K562 (cell line): ENCODE data around the gene BPNT1. TPM values are rescaled to one million over a fixed set of nuclear protein-coding genes. Genes with fewer than 3 reads are reported as not detected.
A peak's percentile ranks its signal among the peaks of the same experiment; 100 is the strongest.

Source experiments
- ARID1B ChIP-seq: fragments of 450-650 bp; IDR thresholded peaks from 2 replicates; pipeline ENCODE4 v1.6.1; 2016; ENCODE audit warnings: antibody characterized with exemption, mild to moderate bottlenecking, inconsistent platforms
- BMI1 ChIP-seq: fragments of 150-350 bp; IDR thresholded peaks from 2 replicates; pipeline ENCODE4 v1.6.1; 2014; ENCODE audit warnings: low read length
- CCNT2 ChIP-seq: IDR thresholded peaks from 2 replicates; pipeline ENCODE4 v1.6.1; 2011; ENCODE audit warnings: borderline replicate concordance, low read depth, mild to moderate bottlenecking, moderate library complexity, mixed read lengths, low read length; ENCODE audit not compliant: insufficient read length; ENCODE audit errors: extremely low read depth
- ELK3 ChIP-seq: fragments of 450-650 bp; formaldehyde crosslinking; IDR thresholded peaks from 2 replicates; pipeline ENCODE4 v1.4.0; 2020; ENCODE audit warnings: mild to moderate bottlenecking
- ETS1 ChIP-seq: conservative IDR thresholded peaks from 2 replicates; pipeline ENCODE4 v1.6.1; 2011; ENCODE audit warnings: low read depth, mild to moderate bottlenecking, low read length; ENCODE audit not compliant: control insufficient read depth
- GABPA ChIP-seq: fragments of 200-800 bp; sonication (Bioruptor generic); conservative IDR thresholded peaks from 2 replicates; pipeline ENCODE4 v1.6.1; 2016; ENCODE audit warnings: low read depth, missing genetic modification characterization, missing compliant biosample characterization
- HBP1 ChIP-seq: fragments of 450-650 bp; formaldehyde crosslinking; IDR thresholded peaks from 2 replicates; pipeline ENCODE4 v1.4.0; 2022; ENCODE audit warnings: missing genetic modification characterization
- HEY1 ChIP-seq: fragments of 250-450 bp; sonication (Bioruptor Pico); IDR thresholded peaks from 2 replicates; pipeline ENCODE4 v1.5.0; 2020; ENCODE audit warnings: mild to moderate bottlenecking, moderate library complexity, borderline replicate concordance
- ILK ChIP-seq: fragments of 450-650 bp; IDR thresholded peaks from 2 replicates; pipeline ENCODE4 v1.6.1; 2016; ENCODE audit warnings: missing genetic modification characterization, low read depth, mild to moderate bottlenecking, missing compliant biosample characterization, moderate library complexity, borderline replicate concordance
- IRF2 ChIP-seq: sonication (generic); formaldehyde crosslinking; IDR thresholded peaks from 2 replicates; pipeline ENCODE4 v1.8.1; 2022; ENCODE audit warnings: mild to moderate bottlenecking, missing genetic modification reagents
- KLF10 ChIP-seq: fragments of 250-450 bp; sonication (Bioruptor Pico); IDR thresholded peaks from 2 replicates; pipeline ENCODE4 v1.6.1; 2021; ENCODE audit warnings: matching md5 sums
- LARP7 ChIP-seq: fragments of 450-650 bp; IDR thresholded peaks from 2 replicates; pipeline ENCODE4 v1.6.1; 2016
- MAX ChIP-seq: sonication (generic); formaldehyde crosslinking; IDR thresholded peaks from 2 replicates; pipeline ENCODE4 v1.9.0; 2022; ENCODE audit warnings: mild to moderate bottlenecking, missing genetic modification reagents
- RBM15 ChIP-seq: fragments of 200-400 bp; formaldehyde crosslinking; IDR thresholded peaks from 2 replicates; pipeline ENCODE4 v1.6.1; 2018; ENCODE audit warnings: mild to moderate bottlenecking, low read length, moderate library complexity; ENCODE audit not compliant: insufficient read depth
- SMAD3 ChIP-seq: fragments of 450-650 bp; formaldehyde crosslinking; conservative IDR thresholded peaks from 2 replicates; pipeline ENCODE4 v1.4.0; 2020; ENCODE audit warnings: mild to moderate bottlenecking
- TAF7 ChIP-seq: fragments of 450-650 bp; IDR thresholded peaks from 2 replicates; pipeline ENCODE4 v1.6.1; 2016; ENCODE audit warnings: missing genetic modification characterization, missing compliant biosample characterization
- TAF9B ChIP-seq: fragments of 450-650 bp; IDR thresholded peaks from 2 replicates; pipeline ENCODE4 v1.6.1; 2018; ENCODE audit warnings: mild to moderate bottlenecking; ENCODE audit not compliant: partially characterized antibody
- ZBTB9 ChIP-seq: fragments of 450-650 bp; formaldehyde crosslinking; IDR thresholded peaks from 2 replicates; pipeline ENCODE4 v1.4.0; 2020; ENCODE audit warnings: mild to moderate bottlenecking, moderate library complexity
- ZNF184 ChIP-seq: sonication (generic); formaldehyde crosslinking; IDR thresholded peaks from 2 replicates; pipeline ENCODE4 v1.5.0; 2020; ENCODE audit warnings: missing genetic modification reagents
- ZNF551 ChIP-seq: fragments of 250-450 bp; sonication (Bioruptor Pico); IDR thresholded peaks from 2 replicates; pipeline ENCODE4 v1.5.0; 2021; ENCODE audit warnings: mild to moderate bottlenecking, moderate library complexity
- ZNF644 ChIP-seq: fragments of 200-800 bp; sonication (Bioruptor generic); IDR thresholded peaks from 2 replicates; pipeline ENCODE4 v1.6.1; 2016; ENCODE audit warnings: low read depth, missing genetic modification characterization, missing compliant biosample characterization
- polyA plus RNA-seq, 8 experiments: library from polyadenylated mRNA; depleted of rRNA in 4 of 8; stranded (reverse) in 5 of 8; unstranded in 3 of 8; fragments of >200 nt; fragmentation: Nextera tagmentation in 2 of 8; fragmentation: Illumina TruSeq in 1 of 8; extraction: Ambion mirVana in 2 of 8; extraction: Trizol in 1 of 8; gene quantifications; 2 replicates each; pipeline versions ENCODE4 v1.2.1 to v1.2.3, GENCODE V29; 2011 to 2014; ENCODE audit warnings: inconsistent platforms in 1 of 8, missing spikeins in 1 of 8
- total RNA-seq, 7 experiments: library from RNA; depleted of rRNA in 6 of 7; stranded (reverse); fragments of >200 nt in 6 of 7; fragmentation: Illumina TruSeq in 2 of 7; extraction: Trizol in 2 of 7; gene quantifications; 2 replicates each; pipeline versions ENCODE4 v1.2.1 to v1.2.3, GENCODE V29; 2011 to 2021; ENCODE audit warnings: low replicate concordance in 1 of 7

Gene BPNT1
- total and polyA plus RNA-seq, 9 of the 15 experiments (the other 6 are each of a cell fraction or from before 2014, with no cell fraction given): 30.2 to 73.8 (median 40.5) TPM

- TF ChIP-seq ELK3 (CRISPR knock-in tag) (no peak), KLF10 (CRISPR knock-in tag) (no peak), ZBTB9 (peak; percentile 76), CCNT2 (peak; percentile 96), TAF9B (peak; percentile 54), ETS1 (peak; percentile 54; the same call in 1 of the 2 replicates), IRF2 (CRISPR knock-in tag) (no peak), ILK (tag) (no peak), BMI1 (no peak), HEY1 (CRISPR knock-in tag) (no peak), ARID1B (peak; percentile 49; the same call in 1 of the 2 replicates), GABPA (tag) (no peak), LARP7 (peak; percentile 55; the same call in 1 of the 2 replicates), ZNF551 (no peak), SMAD3 (CRISPR knock-in tag) (no peak), ZNF184 (CRISPR knock-in tag) (no peak), TAF7 (0 out of 2 replicates have a peak, but pooled peaks have one; percentile 30), HBP1 (CRISPR knock-in tag) (no peak), RBM15 (no peak), ZNF644 (tag) (no peak; the same call in 1 of the 2 replicates), MAX (CRISPR knock-in tag) (peak; percentile 99)
These were observed 43.3 kb downstream of the BPNT1 start, which contains the start of gene EPRS1 (continued) for GRCh38 chr1:220046052-220046930.
